ENCODE results near the gene FAM110A.

The FAM110A gene

GRCh38 chr20:878511-879307, 45.2 kb downstream of the FAM110A start:
- peaks cover 11% of the 10 kb centered on the region for H3K4me1 ChIP-seq (ENCODE audit: insufficient read depth, poor library complexity, severe bottlenecking)
- H3K27ac ChIP-seq (ENCODE audit: poor library complexity, severe bottlenecking), result no peak overlapping the region
- H3K27me3 ChIP-seq (ENCODE audit: insufficient read depth, poor library complexity, severe bottlenecking), result no peaks in the 10 kb centered on the region
- H3K36me3 ChIP-seq (ENCODE audit: low read depth), result no peaks in the 10 kb centered on the region
- TF ChIP-seq CTCF (IDR thresholded peaks at IDR 0.05; ENCODE audit: poor library complexity, severe bottlenecking), result no peak
- no peak overlapping the region for H3K4me3 ChIP-seq (ENCODE audit: severe bottlenecking)
- DNase-seq (ENCODE audit: low spot score) (no peak), ATAC-seq (ENCODE audit: low read depth) (no peak)
- no peaks in the 10 kb centered on the region for H3K9me3 ChIP-seq (ENCODE audit: severe bottlenecking)

- Histone ChIP-seq H3K27ac (ENCODE audit: poor library complexity, severe bottlenecking) (no peak overlapping the region), H3K36me3 (ENCODE audit: low read depth) (no peaks in the 10 kb centered on the region), H3K9me3 (ENCODE audit: severe bottlenecking) (no peaks in the 10 kb centered on the region), H3K4me3 (ENCODE audit: severe bottlenecking) (no peak overlapping the region), H3K4me1 (ENCODE audit: insufficient read depth, poor library complexity, severe bottlenecking) (peaks cover 11% of the 10 kb centered on the region), H3K27me3 (ENCODE audit: insufficient read depth, poor library complexity, severe bottlenecking) (no peaks in the 10 kb centered on the region)
- TF ChIP-seq CTCF (IDR thresholded peaks at IDR 0.05; ENCODE audit: poor library complexity, severe bottlenecking), result no peak
- DNase-seq (ENCODE audit: low spot score) (no peak), ATAC-seq (ENCODE audit: low read depth) (no peak)
Measured at GRCh38 chr20:879626-880025, 46.1 kb downstream of the FAM110A start.

DNA sequence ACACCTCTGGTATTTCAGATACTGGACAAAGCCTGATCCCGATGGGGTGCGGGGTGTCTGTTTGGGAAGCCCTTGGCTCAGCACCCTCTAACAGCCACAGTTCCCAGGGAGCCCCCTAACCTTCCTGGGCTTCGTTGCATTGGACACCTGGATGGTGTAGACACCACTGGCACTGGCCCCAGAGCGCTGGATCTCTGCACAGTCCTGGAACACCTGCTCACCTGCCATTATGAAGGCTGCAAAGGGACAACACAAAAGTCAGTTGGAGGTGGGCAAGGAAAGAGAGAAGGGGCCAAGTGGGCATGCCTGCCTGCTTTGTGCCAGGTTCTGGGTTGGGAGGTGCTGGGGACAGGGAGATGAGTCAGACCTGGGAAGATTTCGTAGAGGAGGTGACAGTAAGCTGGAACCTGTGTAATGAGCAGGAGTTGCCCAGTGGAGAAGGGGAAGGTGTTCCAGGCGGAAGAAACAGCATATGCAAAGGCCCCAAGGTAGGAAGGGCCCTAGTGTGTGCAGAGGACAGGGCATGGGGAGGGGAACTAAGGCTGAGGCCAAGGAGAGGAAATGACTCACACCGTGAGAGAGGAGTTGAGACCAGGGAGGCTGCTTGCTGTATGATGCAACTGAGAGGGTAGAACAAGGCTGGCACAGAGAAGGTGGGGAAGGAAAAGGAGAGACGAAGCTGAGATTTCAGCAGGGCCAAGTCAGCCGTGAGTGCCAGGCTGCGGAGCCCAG, 47.7 kb downstream of the FAM110A start:
- ATAC-seq (ENCODE audit: low read depth), result peak; percentile 93
- no peak for DNase-seq (ENCODE audit: low spot score)
- Histone ChIP-seq H3K4me1 (ENCODE audit: insufficient read depth, poor library complexity, severe bottlenecking) (peaks cover 8% of the 10 kb centered on the region), H3K36me3 (ENCODE audit: low read depth) (no peaks in the 10 kb centered on the region), H3K27me3 (ENCODE audit: insufficient read depth, poor library complexity, severe bottlenecking) (no peaks in the 10 kb centered on the region), H3K9me3 (ENCODE audit: severe bottlenecking) (no peaks in the 10 kb centered on the region), H3K27ac (ENCODE audit: poor library complexity, severe bottlenecking) (peak overlapping the region; percentile 44), H3K4me3 (ENCODE audit: severe bottlenecking) (no peak overlapping the region)
- no peak for TF ChIP-seq CTCF (IDR thresholded peaks at IDR 0.05; ENCODE audit: poor library complexity, severe bottlenecking)

DNA sequence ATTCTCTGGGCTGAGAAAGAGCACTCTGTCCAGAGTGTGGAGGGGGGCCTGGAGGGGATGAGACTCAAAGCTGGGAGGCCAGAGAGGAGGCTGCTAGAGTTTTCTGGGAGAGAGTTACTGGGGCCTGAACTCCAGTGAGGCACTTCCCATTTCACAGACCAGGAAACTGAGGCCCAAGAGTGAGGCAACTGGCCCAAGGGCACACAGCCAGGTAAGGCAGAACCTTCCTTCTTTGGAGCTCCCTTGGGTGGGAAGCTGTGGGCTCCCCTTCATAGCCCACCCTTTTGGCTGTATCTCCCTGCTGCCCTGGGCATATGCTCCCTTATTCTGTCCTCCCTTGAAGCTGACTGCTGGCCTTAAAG, 48.2 kb downstream of the FAM110A start:
- H3K9me3 ChIP-seq (ENCODE audit: severe bottlenecking), result no peaks in the 10 kb centered on the region
- H3K27me3 ChIP-seq (ENCODE audit: insufficient read depth, poor library complexity, severe bottlenecking), result no peaks in the 10 kb centered on the region
- DNase-seq (ENCODE audit: low spot score), result no peak
- no peak overlapping the region for H3K4me3 ChIP-seq (ENCODE audit: severe bottlenecking)
- H3K27ac ChIP-seq (ENCODE audit: poor library complexity, severe bottlenecking), result peak overlapping the region; percentile 44
- no peak for TF ChIP-seq CTCF (IDR thresholded peaks at IDR 0.05; ENCODE audit: poor library complexity, severe bottlenecking)
- ATAC-seq (ENCODE audit: low read depth), result no peak
- peaks cover 8% of the 10 kb centered on the region for H3K4me1 ChIP-seq (ENCODE audit: insufficient read depth, poor library complexity, severe bottlenecking)
- no peaks in the 10 kb centered on the region for H3K36me3 ChIP-seq (ENCODE audit: low read depth)
